Fibroblast of skin of abdomen (primary cell): ENCODE data around the gene FOXK1.

Experiments used
- DNase-seq: peaks from one replicate; pipeline ENCODE4 v3.0.0-alpha.2; 2013

Gene FOXK1

GRCh38 chr7:4745971-4746919, 64.2 kb downstream of the FOXK1 start:
- DNase-seq: peak; percentile 60

GRCh38 chr7:4747013-4747412, 64.9 kb downstream of the FOXK1 start:
- DNase-seq: no peak

- DNase-seq: no peak
Measured at GRCh38 chr7:4747746-4748145, 65.7 kb downstream of the FOXK1 start.

GRCh38 chr7:4748231-4748681, 66.2 kb downstream of the FOXK1 start:
- DNase-seq: no peak

- no peak for DNase-seq
Measured at GRCh38 chr7:4749363-4749762, 67.3 kb downstream of the FOXK1 start.

GRCh38 chr7:4749798-4750197, 67.7 kb downstream of the FOXK1 start:
- no peak for DNase-seq

GRCh38 chr7:4751398-4751947, 69.4 kb downstream of the FOXK1 start:
- no peak for DNase-seq

GRCh38 chr7:4753598-4754432, 71.7 kb downstream of the FOXK1 start:
- DNase-seq: peak; percentile 28

GRCh38 chr7:4754433-4755010, 72.4 kb downstream of the FOXK1 start:
- no peak for DNase-seq

GRCh38 chr7:4755045-4755444, 73.0 kb downstream of the FOXK1 start:
- no peak for DNase-seq

- no peak for DNase-seq
Measured at GRCh38 chr7:4758111-4758510, 76.0 kb downstream of the FOXK1 start.

GRCh38 chr7:4758791-4759190, 76.7 kb downstream of the FOXK1 start:
- no peak for DNase-seq

GRCh38 chr7:4759211-4759610, 77.1 kb downstream of the FOXK1 start:
- no peak for DNase-seq

GRCh38 chr7:4760952-4761351, 78.9 kb downstream of the FOXK1 start:
- DNase-seq: no peak

- DNase-seq: no peak
Measured at GRCh38 chr7:4762121-4763055, 80.3 kb downstream of the FOXK1 start.

GRCh38 chr7:4763091-4763793, 81.1 kb downstream of the FOXK1 start:
- no peak for DNase-seq

GRCh38 chr7:4763794-4764185, 81.7 kb downstream of the FOXK1 start:
- DNase-seq: no peak

- no peak for DNase-seq
Measured at GRCh38 chr7:4764402-4765007, 82.4 kb downstream of the FOXK1 start.

- DNase-seq: no peak
Measured at GRCh38 chr7:4765776-4766490, 83.8 kb downstream of the FOXK1 start.
